Astrocyte (in vitro differentiated cells and primary cell): ENCODE results near the gene SSX5.

Source experiments
- CTCF ChIP-seq: IDR thresholded peaks from 2 replicates; pipeline ENCODE4 v1.5.1; 2011; ENCODE audit warnings: low read depth, mild to moderate bottlenecking, inconsistent platforms, low read length, moderate library complexity; ENCODE audit not compliant: insufficient read depth
- EZH2 ChIP-seq: IDR thresholded peaks from 2 replicates; pipeline ENCODE4 v1.6.1; 2012; ENCODE audit warnings: mild to moderate bottlenecking, low read length, inconsistent platforms; ENCODE audit not compliant: insufficient read depth

DNA sequence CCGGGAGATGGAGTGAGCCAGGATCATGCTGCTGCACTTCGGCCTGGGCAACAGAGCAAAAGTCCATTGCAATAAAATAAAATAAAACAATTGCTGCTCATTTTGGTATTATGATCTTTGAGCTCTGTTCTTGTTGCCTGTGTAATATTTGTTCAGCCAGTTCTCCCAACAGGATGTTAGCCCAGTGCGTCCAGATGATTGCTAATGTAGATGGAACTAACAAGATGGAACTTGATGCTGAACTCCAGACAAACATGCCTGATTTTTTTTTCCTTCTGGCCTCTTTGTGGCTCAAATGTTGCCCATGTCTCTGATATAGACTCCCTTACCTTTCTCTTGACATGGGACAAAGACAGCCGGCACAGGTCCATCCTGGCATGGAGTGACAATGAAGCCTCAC, 15.8 kb downstream of the SSX5 start:
- no peak for TF ChIP-seq CTCF
- TF ChIP-seq EZH2 = no peak
